Fibroblast of the aortic adventitia (primary cell): Measurements from ENCODE around the gene SRPK2. TPM values are rescaled to one million over a fixed set of nuclear protein-coding genes. Genes with fewer than 3 reads are reported as not detected.

Source experiments
- DNase-seq: peaks from one replicate; pipeline ENCODE4 v3.0.0-alpha.2; 2010; ENCODE audit warnings: low read depth
- H3K4me3 ChIP-seq: 2 replicates; pipeline ENCODE4 v1.5.1; 2011; ENCODE audit warnings: low read depth, mild to moderate bottlenecking, control low read depth, low read length, moderate library complexity
- total RNA-seq: library from RNA; depleted of rRNA; stranded (reverse); fragments of >200 nt; gene quantifications from 2 replicates; pipeline ENCODE4 v1.2.3, GENCODE V29; 2012; ENCODE audit warnings: low replicate concordance
- TF ChIP-seq, protein P1 (sequence below): IDR thresholded peaks from 2 replicates; pipeline ENCODE4 v1.5.1; 2011; ENCODE audit warnings: mild to moderate bottlenecking, low read length, control low read depth, inconsistent platforms; ENCODE audit not compliant: insufficient read depth

The SRPK2 gene
- total RNA-seq, 1 donor, result 50.8 TPM

DNA sequence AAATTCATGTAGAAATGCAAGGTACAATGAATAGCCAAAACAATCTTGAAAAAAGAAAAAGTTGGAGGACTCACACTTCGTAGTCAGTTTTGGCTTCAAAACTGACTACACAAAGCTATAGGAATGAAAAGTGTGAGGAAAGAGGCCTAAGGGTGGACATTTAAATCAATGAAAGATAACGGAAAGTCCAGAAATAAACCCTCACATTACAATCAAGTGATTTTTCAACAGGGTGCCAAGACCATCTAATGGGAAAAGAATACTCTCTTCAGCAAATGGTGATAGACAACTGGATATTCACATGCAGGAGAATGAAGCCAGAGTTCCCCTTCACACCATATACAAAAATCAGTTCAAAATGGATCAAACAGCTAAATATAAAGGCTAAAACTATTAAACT lies 106.8 kb downstream of the SRPK2 start:
- H3K4me3 ChIP-seq, result no peak overlapping the region
- no peak for DNase-seq
- TF ChIP-seq, protein P1, sequence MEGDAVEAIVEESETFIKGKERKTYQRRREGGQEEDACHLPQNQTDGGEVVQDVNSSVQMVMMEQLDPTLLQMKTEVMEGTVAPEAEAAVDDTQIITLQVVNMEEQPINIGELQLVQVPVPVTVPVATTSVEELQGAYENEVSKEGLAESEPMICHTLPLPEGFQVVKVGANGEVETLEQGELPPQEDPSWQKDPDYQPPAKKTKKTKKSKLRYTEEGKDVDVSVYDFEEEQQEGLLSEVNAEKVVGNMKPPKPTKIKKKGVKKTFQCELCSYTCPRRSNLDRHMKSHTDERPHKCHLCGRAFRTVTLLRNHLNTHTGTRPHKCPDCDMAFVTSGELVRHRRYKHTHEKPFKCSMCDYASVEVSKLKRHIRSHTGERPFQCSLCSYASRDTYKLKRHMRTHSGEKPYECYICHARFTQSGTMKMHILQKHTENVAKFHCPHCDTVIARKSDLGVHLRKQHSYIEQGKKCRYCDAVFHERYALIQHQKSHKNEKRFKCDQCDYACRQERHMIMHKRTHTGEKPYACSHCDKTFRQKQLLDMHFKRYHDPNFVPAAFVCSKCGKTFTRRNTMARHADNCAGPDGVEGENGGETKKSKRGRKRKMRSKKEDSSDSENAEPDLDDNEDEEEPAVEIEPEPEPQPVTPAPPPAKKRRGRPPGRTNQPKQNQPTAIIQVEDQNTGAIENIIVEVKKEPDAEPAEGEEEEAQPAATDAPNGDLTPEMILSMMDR, result no peak

- DNase-seq, result no peak
- H3K4me3 ChIP-seq, result no peak overlapping the region
- TF ChIP-seq, protein P1, result no peak
Observed at GRCh38 chr7:105279688-105280007, 109.1 kb downstream of the SRPK2 start.

GRCh38 chr7:105278973-105279687 lies 109.6 kb downstream of the SRPK2 start:
- TF ChIP-seq, protein P1, result no peak
- peak; percentile 24 for DNase-seq
- peak overlapping the region; percentile 34 for H3K4me3 ChIP-seq

GRCh38 chr7:105278565-105278964 lies 110.2 kb downstream of the SRPK2 start:
- DNase-seq, result no peak
- TF ChIP-seq, protein P1, result no peak
- no peak overlapping the region for H3K4me3 ChIP-seq

DNA sequence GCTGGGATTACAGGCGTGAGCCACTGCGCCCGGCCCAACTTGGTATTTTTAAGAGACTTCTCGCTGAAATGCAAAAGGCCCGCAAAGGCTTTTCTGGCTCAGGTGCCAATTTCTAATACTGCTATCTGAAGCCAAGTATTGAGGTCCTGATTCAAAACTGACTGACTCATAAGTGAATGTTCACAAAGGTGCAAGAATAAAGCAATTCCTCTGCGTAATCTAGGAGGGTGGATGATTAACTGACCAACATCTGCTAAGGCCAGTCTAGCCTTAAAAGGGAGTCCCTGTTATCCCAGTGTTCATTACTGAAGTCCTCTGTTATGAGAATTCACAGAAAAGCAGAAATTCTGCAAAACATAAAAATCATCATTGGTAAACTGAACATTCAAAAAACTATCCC lies 111.4 kb downstream of the SRPK2 start:
- DNase-seq, result peak; percentile 77
- TF ChIP-seq, protein P1, result no peak

GRCh38 chr7:105270117-105270516 lies 118.6 kb downstream of the SRPK2 start:
- TF ChIP-seq, protein P1, result no peak
- H3K4me3 ChIP-seq, result no peak overlapping the region
- no peak for DNase-seq

More for the DNA sequence above, 111.4 kb downstream of the SRPK2 start:
- no peak overlapping the region for H3K4me3 ChIP-seq

DNA sequence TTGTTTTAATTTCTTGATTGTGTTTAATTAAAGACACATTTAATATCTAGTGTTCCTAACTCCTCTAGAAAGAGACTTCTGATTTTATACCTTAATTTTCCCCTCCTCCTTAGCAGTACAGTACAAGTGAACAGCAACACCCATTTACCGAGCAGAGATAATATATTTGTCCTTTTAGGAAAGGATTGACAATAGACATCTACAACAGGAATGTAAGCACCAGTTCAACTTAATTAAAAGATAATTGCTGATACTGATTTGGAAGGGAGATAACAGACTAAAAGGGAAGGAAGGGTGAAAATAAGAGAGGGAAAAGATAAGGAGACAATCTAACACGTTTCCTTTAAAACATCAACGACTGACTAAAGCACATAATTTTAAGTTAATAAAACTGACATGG lies 119.3 kb downstream of the SRPK2 start:
- DNase-seq, result no peak
- TF ChIP-seq, protein P1, result no peak
- peak overlapping the region; percentile 44 for H3K4me3 ChIP-seq
